Esophagus squamous epithelium (tissue), 5 donors: Measurements from ENCODE around the gene IGDCC3. TPM values are rescaled to one million over a fixed set of nuclear protein-coding genes. Genes with fewer than 3 reads are reported as not detected.
A peak's percentile ranks its signal among the peaks of the same experiment; 100 is the strongest.

Experiments used
- DNase-seq: peaks from one replicate; lab custom pipeline; 2025; lab: John Stamatoyannopoulos, UW
- H3K27ac ChIP-seq, 4 donors: fragments of 200-600 bp; sonication (generic); one replicate each; pipeline ENCODE4 v1.5.1; 2016 to 2019; ENCODE audit warnings: mild to moderate bottlenecking in 1 of 4
- H3K27me3 ChIP-seq, 4 donors: fragments of 200-600 bp; sonication (generic); 1 replicate in 3 of 4; 2 replicates in 1 of 4; pipeline versions ENCODE4 v1.5.1 to v1.6.0; 2017 to 2021; ENCODE audit warnings: antibody characterized with exemption in 1 of 4
- H3K36me3 ChIP-seq, 3 donors: fragments of 200-600 bp; sonication (generic); one replicate each; pipeline ENCODE4 v1.5.1; 2016 to 2019
- H3K4me1 ChIP-seq, 3 donors: fragments of 200-600 bp; sonication (generic); one replicate each; pipeline ENCODE4 v1.5.1; 2017 to 2019
- H3K4me3 ChIP-seq, 4 donors: fragments of 200-600 bp; sonication (generic); 1 replicate in 3 of 4; 2 replicates in 1 of 4; pipeline ENCODE4 v1.5.1; 2016 to 2019; ENCODE audit warnings: mild to moderate bottlenecking in 2 of 4, moderate library complexity in 1 of 4
- H3K9me3 ChIP-seq, 3 donors: fragments of 200-600 bp; sonication (generic); one replicate each; pipeline ENCODE4 v1.5.1; 2016 to 2019
- POLR2A ChIP-seq, 4 donors: fragments of 450-650 bp; IDR thresholded peaks; one replicate each; pipeline ENCODE4 v1.6.1; 2017; ENCODE audit warnings: antibody characterized with exemption in 4 of 4, mild to moderate bottlenecking in 4 of 4, moderate library complexity in 3 of 4
- WGBS, 2 donors: methylation state at CpG; one replicate each; pipeline ENCODE4 v1.1.5; 2018; 5-methylcytosine and 5-hydroxymethylcytosine counted together
- intact Hi-C: fragments of 100-400 bp; cut with DNase I; formaldehyde crosslinking; loops from one replicate; pipeline ENCODE4 v1.15.0; 2022
- total RNA-seq, 4 donors: library from RNA; depleted of rRNA; stranded (reverse); fragments of >200 nt; gene quantifications; one replicate each; pipeline ENCODE4 v1.1.0, GENCODE V29; 2016
- TF ChIP-seq, protein P1 (sequence below), 6 experiments: fragments of 450-650 bp in 4 of 6; fragments of 200-600 bp in 2 of 6; sonication (generic) in 2 of 6; IDR thresholded peaks; one replicate each; pipeline ENCODE4 v1.5.1; 2016 to 2019; ENCODE audit warnings: antibody characterized with exemption in 6 of 6, mild to moderate bottlenecking in 4 of 6, moderate library complexity in 4 of 6
- donor health status: DM: yes; HTN: yes; CAD: no.

Gene IGDCC3
- total RNA-seq, 4 donors from 2014 or later, result not detected

DNA sequence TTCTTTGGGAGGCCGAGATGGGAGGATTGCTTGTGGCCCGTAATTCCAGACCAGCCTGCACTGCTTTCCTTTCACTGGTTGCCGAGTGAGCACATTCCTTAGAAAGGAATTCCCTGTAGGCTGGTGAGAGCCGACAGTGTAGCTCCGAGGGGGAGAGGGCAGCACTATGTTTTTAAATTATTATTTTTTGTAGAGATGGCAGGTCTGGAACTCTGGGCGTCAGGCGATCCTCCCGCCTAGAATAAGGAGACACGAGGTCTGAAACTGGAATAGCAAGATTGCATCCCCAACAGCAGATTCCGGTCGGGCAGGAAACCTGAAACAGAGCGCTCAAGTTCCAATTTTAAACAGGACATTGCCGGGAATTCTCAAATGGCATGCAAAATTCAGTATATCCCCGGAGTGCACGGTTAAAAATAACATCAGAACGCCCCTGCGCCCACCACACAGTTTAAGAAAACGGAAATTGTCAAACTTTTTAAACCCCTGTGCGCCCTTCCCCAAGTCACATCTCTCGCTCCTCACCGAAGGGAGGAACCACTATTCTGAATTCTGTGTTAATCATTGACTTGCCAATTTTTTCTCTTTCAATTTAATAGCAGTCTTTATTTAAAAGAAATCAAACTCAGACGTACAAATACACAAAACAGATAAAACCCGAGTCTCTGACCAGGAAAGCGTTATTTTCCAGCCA is 74.0 kb downstream of the IGDCC3 start:
- no peaks in the 10 kb centered on the region for H3K36me3 ChIP-seq
- no peaks in the 10 kb centered on the region for H3K9me3 ChIP-seq
- peak overlapping the region; percentile 84 to 93 (median 89) for H3K27ac ChIP-seq
- TF ChIP-seq, protein P1, sequence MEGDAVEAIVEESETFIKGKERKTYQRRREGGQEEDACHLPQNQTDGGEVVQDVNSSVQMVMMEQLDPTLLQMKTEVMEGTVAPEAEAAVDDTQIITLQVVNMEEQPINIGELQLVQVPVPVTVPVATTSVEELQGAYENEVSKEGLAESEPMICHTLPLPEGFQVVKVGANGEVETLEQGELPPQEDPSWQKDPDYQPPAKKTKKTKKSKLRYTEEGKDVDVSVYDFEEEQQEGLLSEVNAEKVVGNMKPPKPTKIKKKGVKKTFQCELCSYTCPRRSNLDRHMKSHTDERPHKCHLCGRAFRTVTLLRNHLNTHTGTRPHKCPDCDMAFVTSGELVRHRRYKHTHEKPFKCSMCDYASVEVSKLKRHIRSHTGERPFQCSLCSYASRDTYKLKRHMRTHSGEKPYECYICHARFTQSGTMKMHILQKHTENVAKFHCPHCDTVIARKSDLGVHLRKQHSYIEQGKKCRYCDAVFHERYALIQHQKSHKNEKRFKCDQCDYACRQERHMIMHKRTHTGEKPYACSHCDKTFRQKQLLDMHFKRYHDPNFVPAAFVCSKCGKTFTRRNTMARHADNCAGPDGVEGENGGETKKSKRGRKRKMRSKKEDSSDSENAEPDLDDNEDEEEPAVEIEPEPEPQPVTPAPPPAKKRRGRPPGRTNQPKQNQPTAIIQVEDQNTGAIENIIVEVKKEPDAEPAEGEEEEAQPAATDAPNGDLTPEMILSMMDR (IDR thresholded peaks at IDR 0.05), result no peak
- TF ChIP-seq POLR2A (IDR thresholded peaks at IDR 0.05), result no peak
- 1 to 2% methylated on average over 23 to 24 of the region's 24 CpGs for WGBS, 2 donors
- intact Hi-C loops, result no loop called here
- H3K4me1 ChIP-seq, result peaks cover 8 to 30% (median 9%) of the 10 kb centered on the region in 3 donors
- no peak for DNase-seq
- H3K27me3 ChIP-seq, result no peaks in the 10 kb centered on the region
- H3K4me3 ChIP-seq, result peak overlapping the region; percentile 42 to 73 (median 60)

DNA sequence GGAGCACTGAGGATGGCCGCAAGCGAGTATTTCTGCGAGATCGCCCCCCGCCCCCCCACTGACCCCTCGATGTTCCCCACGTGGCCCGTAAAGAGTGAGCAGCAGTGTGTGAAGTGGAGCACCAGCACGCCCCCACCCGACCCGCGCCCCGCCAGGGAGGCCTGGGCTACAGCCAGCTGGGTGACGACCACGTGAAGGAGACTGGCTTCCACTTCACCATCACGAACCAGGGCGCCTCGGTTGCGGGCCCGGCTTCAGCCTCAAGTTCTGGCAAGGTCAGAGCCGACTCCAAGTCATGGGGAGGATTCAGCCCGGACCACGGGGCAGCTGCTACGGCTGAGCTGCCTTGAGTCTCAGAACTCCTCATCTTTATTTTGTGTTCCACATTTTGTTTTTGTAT is 75.7 kb downstream of the IGDCC3 start:
- DNase-seq, result no peak
- Histone ChIP-seq H3K36me3 (no peaks in the 10 kb centered on the region), H3K4me3 (no peak overlapping the region), H3K27me3 (no peaks in the 10 kb centered on the region), H3K9me3 (no peaks in the 10 kb centered on the region), H3K27ac (no peak overlapping the region), H3K4me1 (peaks cover 8 to 36% (median 14%) of the 10 kb centered on the region in 3 donors)
- 68 to 91% methylated on average over 10 to 12 of the region's 24 CpGs for WGBS, 2 donors
- intact Hi-C loops, result no loop called here
- TF ChIP-seq, protein P1 (IDR thresholded peaks at IDR 0.05), result no peak
- TF ChIP-seq POLR2A (IDR thresholded peaks at IDR 0.05), result no peak

DNA sequence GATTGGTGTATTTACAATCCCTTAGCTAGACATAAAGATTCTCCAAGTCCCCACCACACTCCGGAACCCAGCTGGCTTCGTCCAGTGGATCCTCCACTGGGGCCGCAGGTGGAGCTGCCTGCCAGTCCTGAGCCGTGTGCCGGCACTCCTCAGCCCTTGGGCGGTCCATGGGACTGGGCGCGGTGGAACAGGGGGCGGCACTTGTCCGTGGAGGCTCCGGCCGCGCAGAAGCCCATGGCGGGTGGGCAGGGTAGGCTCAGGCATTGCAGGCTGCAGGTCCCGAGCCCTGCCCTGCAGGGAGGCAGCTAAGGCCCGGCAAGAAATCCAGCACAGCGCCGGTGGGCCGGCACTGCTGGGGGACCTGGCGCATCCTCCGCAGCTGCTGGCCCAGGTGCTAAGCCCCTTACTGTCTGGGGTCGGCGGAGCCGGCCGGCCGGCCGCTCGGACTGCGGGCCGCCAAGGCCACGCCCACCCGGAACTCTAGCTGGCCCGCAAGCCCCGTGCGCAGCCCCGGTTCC is 76.8 kb downstream of the IGDCC3 start:
- TF ChIP-seq, protein P1 (IDR thresholded peaks at IDR 0.05), result no peak
- no peak for TF ChIP-seq POLR2A (IDR thresholded peaks at IDR 0.05)
- Histone ChIP-seq H3K9me3 (no peaks in the 10 kb centered on the region), H3K36me3 (no peaks in the 10 kb centered on the region), H3K27ac (no peak overlapping the region), H3K4me1 (peaks cover 8 to 45% (median 21%) of the 10 kb centered on the region in 3 donors), H3K4me3 (no peak overlapping the region), H3K27me3 (no peaks in the 10 kb centered on the region)
- intact Hi-C loops, result no loop called here
- WGBS, 2 donors, result 100% methylated on average over 5 of the region's 36 CpGs; no CpG with 5 or more reads in 1 of the 2 donors
- no peak for DNase-seq

DNA sequence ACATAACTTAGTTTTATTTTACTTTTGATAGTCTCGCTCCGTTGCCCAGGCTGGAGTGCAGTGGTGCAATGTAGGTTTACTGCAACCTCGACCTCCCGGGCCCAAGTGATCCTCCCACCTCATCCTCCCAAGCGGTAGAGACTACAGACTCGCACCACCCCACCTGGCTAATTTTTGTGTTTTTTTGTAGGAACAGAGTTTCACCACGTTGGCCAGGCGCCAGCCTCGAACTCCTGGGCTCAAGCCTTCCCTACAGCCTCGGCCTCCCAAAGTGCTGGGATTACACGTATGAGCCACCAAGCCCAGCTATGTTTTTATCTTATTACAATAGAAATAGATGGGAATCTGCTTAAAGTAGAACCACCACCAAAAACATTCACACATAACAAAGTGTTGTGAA is 79.1 kb downstream of the IGDCC3 start:
- DNase-seq, result no peak
- Histone ChIP-seq H3K9me3 (no peaks in the 10 kb centered on the region), H3K27ac (no peak overlapping the region), H3K27me3 (no peaks in the 10 kb centered on the region), H3K36me3 (no peaks in the 10 kb centered on the region), H3K4me3 (no peak overlapping the region), H3K4me1 (peaks cover 0 to 37% (median 18%) of the 10 kb centered on the region in 3 donors)
- TF ChIP-seq, protein P1 (IDR thresholded peaks at IDR 0.05), result no peak
- no peak for TF ChIP-seq POLR2A (IDR thresholded peaks at IDR 0.05)
- WGBS, 2 donors, result 79 to 81% methylated on average over 10 to 11 of the region's 11 CpGs
- intact Hi-C loops, result no loop called here

DNA sequence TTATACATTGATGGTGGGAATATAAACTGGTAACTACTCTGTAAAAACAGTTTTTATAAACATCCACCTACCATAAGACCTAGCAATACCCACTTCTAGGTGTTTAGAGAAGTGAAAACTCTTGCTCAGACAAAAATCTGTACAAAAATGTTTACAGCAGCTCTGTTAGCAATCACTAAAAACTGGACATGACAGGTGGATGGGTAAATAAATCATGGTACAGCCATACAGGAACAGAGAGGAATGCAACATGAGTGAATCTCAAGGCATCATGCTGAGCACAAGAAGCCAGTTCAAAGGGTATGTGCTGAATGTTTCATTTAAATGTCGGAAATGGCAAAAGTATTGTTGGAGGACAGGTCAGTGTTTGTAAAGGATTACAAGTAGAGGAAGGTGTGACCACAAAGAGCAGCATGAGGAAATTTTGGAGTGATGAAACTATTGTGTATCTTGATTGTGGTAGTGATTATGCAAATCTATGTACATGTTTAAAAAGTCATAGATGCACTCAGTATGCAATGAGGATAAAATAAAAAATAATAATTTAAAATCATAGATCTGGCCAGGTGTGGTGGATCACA is 84.8 kb downstream of the IGDCC3 start:
- no peak overlapping the region for H3K4me3 ChIP-seq
- H3K4me1 ChIP-seq, result peaks cover 0 to 28% (median 12%) of the 10 kb centered on the region in 3 donors
- H3K36me3 ChIP-seq, result no peaks in the 10 kb centered on the region
- no peaks in the 10 kb centered on the region for H3K9me3 ChIP-seq
- WGBS, 2 donors, result 58 to 61% methylated on average over 1 of the region's 1 CpG
- intact Hi-C loops, result no loop called here
- H3K27me3 ChIP-seq, result no peaks in the 10 kb centered on the region
- DNase-seq, result no peak
- no peak for TF ChIP-seq POLR2A (IDR thresholded peaks at IDR 0.05)
- TF ChIP-seq, protein P1 (IDR thresholded peaks at IDR 0.05), result no peak
- no peak overlapping the region for H3K27ac ChIP-seq
